Ovary (tissue), 9 donors: ENCODE results near the gene PAK5. TPM values are rescaled to one million over a fixed set of nuclear protein-coding genes. Genes with fewer than 3 reads are reported as not detected.

Source experiments
- DNase-seq, 5 donors: peaks; one replicate each; pipeline ENCODE4 v3.0.0-alpha.2; 2019 to 2020
- H3K27ac ChIP-seq, 2 donors: fragments of 200-600 bp; one replicate each; pipeline versions ENCODE4 v1.5.1 to v1.8.0; 2019 to 2022
- H3K27me3 ChIP-seq: fragments of 200-600 bp; one replicate; pipeline ENCODE4 v1.8.0; 2022
- H3K36me3 ChIP-seq: fragments of 200-600 bp; sonication (generic); one replicate; pipeline ENCODE4 v1.5.1; 2019
- H3K4me1 ChIP-seq: one replicate; pipeline ENCODE4 v1.8.1; 2013; ENCODE audit warnings: mild to moderate bottlenecking, moderate library complexity; ENCODE audit not compliant: insufficient read depth
- H3K4me3 ChIP-seq: fragments of 200-600 bp; sonication (generic); one replicate; pipeline ENCODE4 v1.5.1; 2017
- H3K9me3 ChIP-seq, 2 donors: fragments of 200-600 bp in 1 of 2; sonication (generic) in 1 of 2; one replicate each; pipeline versions ENCODE4 v1.5.1 to v1.8.1; 2013 to 2019; ENCODE audit warnings: mild to moderate bottlenecking in 1 of 2, moderate library complexity in 1 of 2
- CTCF ChIP-seq, 3 donors: fragments of 450-650 bp in 2 of 3; fragments of 200-600 bp in 1 of 3; IDR thresholded peaks; one replicate each; pipeline versions ENCODE4 v1.5.1 to v1.8.0; 2016 to 2022; ENCODE audit warnings: antibody characterized with exemption in 3 of 3, mild to moderate bottlenecking in 1 of 3
- EP300 ChIP-seq: sonication (generic); formaldehyde crosslinking; IDR thresholded peaks from one replicate; pipeline ENCODE4 v1.6.1; 2017; ENCODE audit warnings: antibody characterized with exemption
- POLR2A ChIP-seq: fragments of 450-650 bp; IDR thresholded peaks from one replicate; pipeline ENCODE4 v1.6.1; 2017; ENCODE audit warnings: antibody characterized with exemption, mild to moderate bottlenecking, moderate library complexity
- WGBS, 3 donors: extraction: QIAGEN DNeasy Blood & Tissue Kit in 1 of 3; methylation state at CpG; one replicate each; pipeline versions ENCODE4 v1.1.5 to v1.1.7; 2013 to 2017; 5-methylcytosine and 5-hydroxymethylcytosine counted together
- intact Hi-C, 4 donors: fragments of 100-400 bp; cut with DNase I; formaldehyde crosslinking; loops; one replicate each; pipeline versions ENCODE4 v1.11.0 to v1.15.1; 2022 to 2023
- polyA plus RNA-seq, 2 donors: library from polyadenylated mRNA; stranded (reverse); fragments of 200-250 nt in 1 of 2; fragments of 350-450 nt in 1 of 2; fragmentation: Illumina TruSeq in 1 of 2; extraction: RNeasy Lipid Tissue Mini Kit (QIAGEN cat#74804) in 1 of 2; gene quantifications; one replicate each; pipeline ENCODE4 v1.2.3, GENCODE V29; 2013 to 2014
- total RNA-seq, 7 donors: library from RNA; depleted of rRNA in 2 of 7; stranded (reverse); fragments of >200 nt in 2 of 7; fragmentation: NEBNext Ultra II Directional in 3 of 7; extraction: Animal tissue kit (Norgen Biotek cat#: 25700) in 3 of 7; gene quantifications; one replicate each; pipeline versions ENCODE4 v1.1.0 to v1.2.4, GENCODE V29; 2016 to 2023
- donor health status: DM: no; HTN: no; CAD: no; lungs with moderate emphysema.
- donor health status: DM: no; HTN: no; CAD: no.
- donor health status: Bipolar disorder and iron deficiency.
- donor health status: DM: yes; HTN: yes; CAD: no.
- donor health status: DM: no; HTN: no; CAD: no.
- donor health status: DM: yes; HTN: yes; CAD: no.

The PAK5 gene
- total and polyA plus RNA-seq, 9 donors: under 0.01 to 0.47 (median 0.10) TPM; not detected in 2

DNA sequence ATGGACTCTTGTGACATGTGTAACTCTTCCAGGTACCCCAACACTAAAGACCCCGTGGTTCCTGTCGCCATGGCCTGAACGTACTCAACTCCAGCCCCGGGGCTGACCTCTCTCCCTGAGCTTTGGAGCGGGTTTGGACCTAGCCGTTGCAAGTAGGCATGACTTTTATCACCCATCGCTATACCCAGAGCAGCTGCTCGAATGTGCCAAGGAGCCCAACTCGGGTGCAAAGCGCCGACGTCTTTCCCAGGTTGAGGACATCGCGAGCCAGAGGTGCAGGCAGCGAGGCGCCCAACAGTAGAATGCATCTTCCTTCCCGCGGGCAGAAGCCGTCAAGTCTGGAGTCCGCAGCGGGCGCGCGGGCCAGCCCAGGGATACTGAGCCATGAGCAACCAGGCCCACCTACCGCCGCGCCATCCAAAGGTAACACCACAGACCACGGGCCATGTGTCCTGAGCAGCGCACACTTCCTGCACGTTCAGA, 330.1 kb downstream of the PAK5 start:
- no peak for DNase-seq
- no peaks in the 10 kb centered on the region for H3K27me3 ChIP-seq
- H3K4me1 ChIP-seq: no peaks in the 10 kb centered on the region
- H3K27ac ChIP-seq: no peak overlapping the region
- H3K4me3 ChIP-seq: no peak overlapping the region
- intact Hi-C loops: no loop called here
- no peaks in the 10 kb centered on the region for H3K9me3 ChIP-seq
- WGBS, 3 donors: 43 to 56% (median 47%) methylated on average over 29 to 30 of the region's 30 CpGs
- no peaks in the 10 kb centered on the region for H3K36me3 ChIP-seq
- no peak for TF ChIP-seq POLR2A
- no peak for TF ChIP-seq EP300
- no peak for TF ChIP-seq CTCF (IDR thresholded peaks at IDR 0.05)

GRCh38 chr20:9508240-9508661, 330.6 kb downstream of the PAK5 start:
- WGBS, 3 donors: 21 to 34% (median 26%) methylated on average over 23 of the region's 23 CpGs
- Histone ChIP-seq H3K27ac (no peak overlapping the region), H3K9me3 (no peaks in the 10 kb centered on the region), H3K27me3 (no peaks in the 10 kb centered on the region), H3K4me3 (no peak overlapping the region), H3K36me3 (no peaks in the 10 kb centered on the region), H3K4me1 (no peaks in the 10 kb centered on the region)
- intact Hi-C loops: no loop called here
- no peak for TF ChIP-seq CTCF (IDR thresholded peaks at IDR 0.05)
- TF ChIP-seq EP300: no peak
- TF ChIP-seq POLR2A: no peak
- DNase-seq: no peak

DNA sequence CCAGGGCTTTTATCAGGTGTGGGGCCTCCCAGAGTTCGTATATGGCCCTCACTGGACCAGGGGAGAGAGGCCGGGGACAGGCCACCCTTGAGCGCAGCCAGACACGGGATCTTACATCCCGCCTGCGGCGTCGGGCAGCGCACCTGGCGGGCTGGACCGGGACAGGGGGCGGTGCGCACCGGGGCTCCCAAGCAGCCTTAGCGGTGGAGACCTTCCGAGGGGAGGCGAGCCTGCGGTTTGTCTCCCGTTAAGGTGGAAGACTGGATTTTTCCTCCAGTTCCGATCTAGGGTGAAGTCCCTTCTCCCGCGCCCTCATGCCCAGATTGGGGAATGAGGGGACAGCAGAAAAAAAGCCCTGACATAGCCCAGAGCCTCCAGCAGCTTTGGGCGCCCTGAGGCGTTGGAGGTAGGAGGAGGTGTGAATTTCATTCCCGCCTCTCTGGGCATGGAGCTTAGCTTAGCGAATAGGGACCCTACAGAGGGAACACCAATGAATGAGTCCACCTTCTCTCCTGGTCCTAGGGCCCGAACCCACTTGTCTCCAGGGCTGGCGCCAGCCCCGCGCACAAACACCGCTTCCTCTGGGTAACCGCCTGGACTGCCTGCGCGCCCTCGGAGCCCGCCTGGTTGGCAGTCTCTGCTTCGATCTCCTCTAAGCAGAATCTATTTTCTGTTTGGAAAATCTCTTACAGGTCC, 331.2 kb downstream of the PAK5 start:
- no peak for DNase-seq
- no peaks in the 10 kb centered on the region for H3K36me3 ChIP-seq
- H3K9me3 ChIP-seq: no peaks in the 10 kb centered on the region
- H3K27me3 ChIP-seq: no peaks in the 10 kb centered on the region
- WGBS, 3 donors: 28 to 50% (median 48%) methylated on average over 36 to 37 of the region's 37 CpGs
- H3K27ac ChIP-seq: no peak overlapping the region
- H3K4me1 ChIP-seq: no peaks in the 10 kb centered on the region
- H3K4me3 ChIP-seq: no peak overlapping the region
- TF ChIP-seq EP300 (no peak), CTCF (IDR thresholded peaks at IDR 0.05) (no peak), POLR2A (no peak)
- intact Hi-C loops: no loop called here

- no peaks in the 10 kb centered on the region for H3K27me3 ChIP-seq
- 29 to 49% (median 43%) methylated on average over 28 to 31 of the region's 31 CpGs for WGBS, 3 donors
- H3K4me1 ChIP-seq: no peaks in the 10 kb centered on the region
- H3K36me3 ChIP-seq: no peaks in the 10 kb centered on the region
- no peak for DNase-seq
- no peak overlapping the region for H3K4me3 ChIP-seq
- no peak overlapping the region for H3K27ac ChIP-seq
- intact Hi-C loops: no loop called here
- H3K9me3 ChIP-seq: no peaks in the 10 kb centered on the region
- no peak for TF ChIP-seq POLR2A
- no peak for TF ChIP-seq EP300
- TF ChIP-seq CTCF (IDR thresholded peaks at IDR 0.05): no peak
Measured at GRCh38 chr20:9506964-9507369, 331.9 kb downstream of the PAK5 start.
